Naive B cell (primary cell): ENCODE results near the gene OTOGL. TPM values are rescaled to one million over a fixed set of nuclear protein-coding genes. Genes with fewer than 3 reads are reported as not detected.

ENCODE experiments used
- ATAC-seq, 2 donors: fragments of 150-1000 bp; cut with Tn5 transposase; 2 replicates each; pipeline ENCODE4 v1.10.0; 2021; ENCODE audit warnings: low read depth in 2 of 2, mild to moderate bottlenecking in 2 of 2, moderate library complexity in 2 of 2
- DNase-seq: peaks from one replicate; pipeline ENCODE4 v3.0.0; 2022
- H3K27ac Mint-ChIP-seq, 6 donors: one replicate each; pipeline ENCODE4 v1.8.0; 2020 to 2022; ENCODE audit warnings: mild to moderate bottlenecking in 6 of 6, mixed read lengths in 6 of 6, moderate library complexity in 5 of 6, inconsistent platforms in 2 of 6
- H3K27me3 Mint-ChIP-seq, 3 donors: one replicate each; pipeline ENCODE4 v1.8.0; 2021 to 2022; ENCODE audit warnings: mixed read lengths in 3 of 3, mild to moderate bottlenecking in 1 of 3
- H3K36me3 Mint-ChIP-seq, 2 donors: one replicate each; pipeline ENCODE4 v1.8.0; 2020 to 2022; ENCODE audit warnings: mixed read lengths in 2 of 2, inconsistent platforms in 1 of 2, mild to moderate bottlenecking in 1 of 2
- H3K4me1 Mint-ChIP-seq, 3 donors: one replicate each; pipeline ENCODE4 v1.8.0; 2020 to 2022; ENCODE audit warnings: mixed read lengths in 3 of 3, inconsistent platforms in 1 of 3, mild to moderate bottlenecking in 1 of 3, moderate library complexity in 1 of 3
- H3K4me3 Mint-ChIP-seq, 8 donors: one replicate each; pipeline ENCODE4 v1.8.0; 2020 to 2022; ENCODE audit warnings: mild to moderate bottlenecking in 8 of 8, mixed read lengths in 8 of 8, moderate library complexity in 8 of 8, inconsistent platforms in 2 of 8
- H3K9me3 Mint-ChIP-seq, 7 donors: one replicate each; pipeline ENCODE4 v1.8.0; 2020 to 2022; ENCODE audit warnings: mixed read lengths in 7 of 7, mild to moderate bottlenecking in 5 of 7, inconsistent platforms in 2 of 7, moderate library complexity in 1 of 7
- polyA plus RNA-seq, 6 donors: library from polyadenylated mRNA; unstranded; fragments of 300-500 nt; fragmentation: Illumina TruSeq; gene quantifications; one replicate each; pipeline ENCODE4 v1.2.3, GENCODE V29; 2021; ENCODE audit warnings: low read depth in 6 of 6

Gene OTOGL, protein sequence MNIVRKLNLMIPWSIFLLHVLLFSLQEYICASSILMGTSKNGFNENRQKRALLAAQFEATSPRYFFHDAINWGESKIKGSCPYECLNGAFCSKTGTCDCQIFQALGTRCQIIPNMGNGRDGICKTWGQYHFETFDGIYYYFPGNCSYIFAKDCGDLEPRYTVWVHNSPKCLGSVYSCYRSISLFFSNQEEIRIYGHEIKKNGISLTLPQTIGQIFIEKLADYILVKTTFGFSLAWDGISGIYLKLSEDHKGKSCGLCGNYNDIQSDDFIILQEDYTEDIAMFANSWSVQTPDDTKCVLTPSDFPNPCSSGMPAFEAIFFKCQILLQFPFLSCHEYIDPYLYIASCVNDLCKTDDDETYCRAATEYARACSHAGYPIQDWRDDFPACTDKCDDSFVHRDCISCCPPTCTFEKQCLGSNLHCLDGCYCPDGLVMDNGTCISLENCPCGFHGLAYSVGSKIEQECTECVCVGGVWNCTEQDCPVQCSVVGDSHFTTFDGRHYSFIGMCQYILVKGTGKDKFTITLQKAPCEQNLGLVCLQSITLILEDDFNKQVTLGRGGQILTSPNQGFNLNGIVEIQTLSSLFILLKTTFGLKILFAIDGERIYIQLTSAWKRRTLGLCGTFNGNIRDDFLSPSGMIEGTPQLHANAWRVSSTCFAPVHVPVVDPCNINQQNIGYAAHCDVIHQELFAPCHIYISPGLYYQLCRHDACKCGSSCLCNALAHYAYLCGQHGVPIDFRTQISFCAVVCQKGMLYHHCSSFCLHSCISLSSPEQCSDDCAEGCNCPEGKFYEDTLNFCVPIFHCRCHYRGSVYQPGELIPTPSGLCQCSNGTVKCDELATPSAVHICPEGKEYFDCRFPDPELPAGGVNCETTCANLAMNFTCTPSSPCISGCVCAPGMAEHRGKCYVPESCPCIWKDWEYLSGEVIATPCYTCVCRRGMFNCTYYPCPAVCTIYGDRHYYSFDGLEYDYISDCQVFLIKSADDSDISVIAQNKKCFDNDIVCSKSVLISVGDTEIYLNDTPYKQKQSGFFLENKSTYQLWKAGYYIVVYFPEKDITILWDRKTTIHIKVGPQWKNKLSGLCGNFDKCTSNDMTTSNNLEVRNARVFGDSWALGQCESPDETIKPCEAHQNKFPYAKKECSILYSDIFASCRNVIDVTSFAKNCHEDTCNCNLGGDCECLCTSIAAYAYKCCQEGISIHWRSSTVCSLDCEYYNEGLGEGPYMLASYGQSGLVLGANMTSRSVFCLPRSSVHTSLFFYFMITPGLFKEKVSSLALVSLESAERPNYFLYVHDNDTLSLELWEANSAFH (N-terminal part only)
- not detected for polyA plus RNA-seq

DNA sequence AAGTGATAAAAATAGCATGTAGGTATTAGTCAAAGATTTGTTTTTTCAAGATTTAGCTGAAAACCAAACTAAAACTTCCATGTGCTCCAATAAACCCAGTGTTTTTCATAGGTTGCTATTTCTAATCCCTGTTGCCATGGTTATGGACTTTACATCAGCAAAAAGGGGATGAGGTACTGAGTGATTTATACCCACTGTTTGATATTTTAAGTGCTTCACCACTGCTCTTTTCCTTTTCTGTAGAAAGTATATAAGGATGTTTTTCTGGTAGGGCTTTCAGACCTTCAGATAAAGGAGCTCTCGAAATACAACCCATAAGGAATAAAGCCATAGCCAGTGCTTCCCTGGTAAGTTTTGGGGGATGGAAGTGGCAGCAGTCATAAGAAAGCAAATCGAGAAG, at the start of gene OTOGL:
TSS of gene OTOGL (plus strand) at position 279 of the 400 bp plus-strand sequence. CDS start 109,895 bp downstream, outside the sequence.
- Mint-ChIP-seq H3K27ac (no peak within 1 kb of the TSS), H3K36me3 (no peaks in the 10 kb centered on the region), H3K27me3 (peaks cover 0 to 14% (median 4%) of the 10 kb centered on the region in 3 donors), H3K9me3 (peaks cover 0 to 4% (median 0%) of the 10 kb centered on the region in 7 donors), H3K4me1 (no peaks in the 10 kb centered on the region), H3K4me3 (no peak within 1 kb of the TSS)
- no peak for DNase-seq
- ATAC-seq: no peak

GRCh38 chr12:80050236-80050635, 49.1 kb upstream of the OTOGL start:
- Mint-ChIP-seq H3K9me3 (peaks cover 0 to 4% (median 0%) of the 10 kb centered on the region in 7 donors), H3K36me3 (no peaks in the 10 kb centered on the region), H3K27ac (no peak overlapping the region), H3K4me1 (no peaks in the 10 kb centered on the region), H3K4me3 (no peak overlapping the region), H3K27me3 (peaks cover 0 to 19% (median 14%) of the 10 kb centered on the region in 3 donors)
- ATAC-seq (no peak), DNase-seq (no peak)

GRCh38 chr12:80053051-80053790, 46.1 kb upstream of the OTOGL start:
- H3K27me3 Mint-ChIP-seq: peaks cover 0 to 15% (median 12%) of the 10 kb centered on the region in 3 donors
- no peak for DNase-seq
- no peak overlapping the region for H3K27ac Mint-ChIP-seq
- H3K4me1 Mint-ChIP-seq: no peaks in the 10 kb centered on the region
- no peak for ATAC-seq
- peaks cover 0 to 4% (median 0%) of the 10 kb centered on the region in 7 donors for H3K9me3 Mint-ChIP-seq
- no peak overlapping the region for H3K4me3 Mint-ChIP-seq
- H3K36me3 Mint-ChIP-seq: no peaks in the 10 kb centered on the region

- H3K27me3 Mint-ChIP-seq: peaks cover 0 to 5% (median 3%) of the 10 kb centered on the region in 3 donors
- H3K4me3 Mint-ChIP-seq: no peak overlapping the region
- no peaks in the 10 kb centered on the region for H3K4me1 Mint-ChIP-seq
- H3K9me3 Mint-ChIP-seq: no peaks in the 10 kb centered on the region
- H3K36me3 Mint-ChIP-seq: no peaks in the 10 kb centered on the region
- DNase-seq: no peak
- ATAC-seq: no peak
- H3K27ac Mint-ChIP-seq: no peak overlapping the region
Observed at GRCh38 chr12:80056232-80056631, 43.1 kb upstream of the OTOGL start.

DNA sequence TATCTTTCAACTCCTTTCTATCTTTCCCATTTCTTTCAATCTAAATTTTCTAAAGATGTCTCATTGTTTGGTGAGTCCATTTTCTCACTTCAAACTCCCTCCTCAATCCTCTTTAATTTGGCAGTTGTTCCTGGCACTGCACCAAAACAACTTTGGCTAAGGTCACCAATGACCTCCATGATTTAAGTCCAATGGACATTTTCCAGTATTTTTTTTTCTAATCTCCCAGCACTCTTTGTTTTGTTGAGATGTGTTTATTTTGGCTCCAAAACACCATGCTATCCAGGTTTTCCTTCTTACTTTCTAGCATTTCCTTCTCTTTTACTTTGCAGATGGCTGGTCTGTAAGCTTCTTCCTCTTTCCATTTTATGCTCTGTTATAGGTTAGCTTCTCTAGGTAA, 42.5 kb upstream of the OTOGL start:
- no peaks in the 10 kb centered on the region for H3K36me3 Mint-ChIP-seq
- H3K4me1 Mint-ChIP-seq: no peaks in the 10 kb centered on the region
- DNase-seq (no peak), ATAC-seq (no peak)
- no peak overlapping the region for H3K4me3 Mint-ChIP-seq
- peaks cover 0 to 5% (median 3%) of the 10 kb centered on the region in 3 donors for H3K27me3 Mint-ChIP-seq
- H3K27ac Mint-ChIP-seq: no peak overlapping the region
- H3K9me3 Mint-ChIP-seq: no peaks in the 10 kb centered on the region

DNA sequence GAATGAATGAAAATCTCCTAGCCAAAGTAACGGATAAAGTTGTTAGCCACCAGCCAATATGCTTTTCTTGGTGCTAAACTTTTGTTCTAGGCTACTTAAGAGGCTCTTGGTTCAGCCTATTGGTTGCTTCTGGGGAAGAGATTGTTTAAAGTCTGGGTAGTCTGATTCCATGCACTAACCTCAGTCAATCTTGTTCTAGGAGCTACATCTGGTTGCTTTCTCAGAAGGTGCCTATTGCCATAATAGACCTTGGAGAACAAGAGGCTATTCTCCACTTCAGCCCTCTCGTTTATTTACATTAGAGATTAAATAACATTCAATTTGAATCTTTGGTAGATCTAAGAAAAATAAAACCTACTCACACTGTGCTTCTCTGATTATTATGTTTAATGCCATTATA, 40.8 kb upstream of the OTOGL start:
- no peak overlapping the region for H3K4me3 Mint-ChIP-seq

DNA sequence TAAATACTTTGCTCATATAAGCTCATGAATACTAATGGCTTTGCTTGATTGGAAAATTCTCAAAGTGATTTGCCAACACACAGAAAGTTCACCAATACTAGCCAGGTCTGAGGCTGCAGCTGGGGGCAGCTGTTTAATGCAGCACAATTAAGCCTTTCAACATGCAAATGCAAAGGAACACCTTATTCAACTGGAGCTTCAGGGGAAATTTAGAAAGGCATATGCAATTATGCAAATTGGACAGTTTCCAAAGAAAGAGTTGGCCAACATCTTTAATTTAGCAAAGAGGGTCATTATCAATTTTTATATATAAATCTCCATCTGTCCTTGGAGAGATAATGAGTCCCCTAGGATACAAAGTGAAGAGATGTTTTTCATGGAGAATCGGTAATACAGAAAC, 40.2 kb upstream of the OTOGL start:
- peaks cover 0 to 13% (median 4%) of the 10 kb centered on the region in 3 donors for H3K27me3 Mint-ChIP-seq
- H3K36me3 Mint-ChIP-seq: no peaks in the 10 kb centered on the region
- H3K27ac Mint-ChIP-seq: no peak overlapping the region
- ATAC-seq: no peak
- no peaks in the 10 kb centered on the region for H3K4me1 Mint-ChIP-seq
- no peak for DNase-seq
- H3K9me3 Mint-ChIP-seq: no peaks in the 10 kb centered on the region
- H3K4me3 Mint-ChIP-seq: no peak overlapping the region

More for the DNA sequence above, 40.8 kb upstream of the OTOGL start:
- ATAC-seq (no peak), DNase-seq (no peak)
- H3K27ac Mint-ChIP-seq: no peak overlapping the region
- no peaks in the 10 kb centered on the region for H3K9me3 Mint-ChIP-seq
- H3K4me1 Mint-ChIP-seq: no peaks in the 10 kb centered on the region
- H3K36me3 Mint-ChIP-seq: no peaks in the 10 kb centered on the region
- peaks cover 0 to 13% (median 4%) of the 10 kb centered on the region in 3 donors for H3K27me3 Mint-ChIP-seq

- ATAC-seq (no peak), DNase-seq (no peak)
- Mint-ChIP-seq H3K27me3 (peaks cover 0 to 13% (median 4%) of the 10 kb centered on the region in 3 donors), H3K27ac (no peak overlapping the region), H3K4me3 (no peak overlapping the region), H3K4me1 (no peaks in the 10 kb centered on the region), H3K9me3 (no peaks in the 10 kb centered on the region), H3K36me3 (no peaks in the 10 kb centered on the region)
Observed at GRCh38 chr12:80059875-80060274, 39.5 kb upstream of the OTOGL start.

- H3K27me3 Mint-ChIP-seq: peaks cover 4 to 13% (median 6%) of the 10 kb centered on the region in 3 donors
- DNase-seq (no peak), ATAC-seq (no peak)
- H3K36me3 Mint-ChIP-seq: no peaks in the 10 kb centered on the region
- peak overlapping the region in 1 of 6 donors; percentile 5 for H3K27ac Mint-ChIP-seq
- H3K4me3 Mint-ChIP-seq: no peak overlapping the region
- H3K4me1 Mint-ChIP-seq: no peaks in the 10 kb centered on the region
- no peaks in the 10 kb centered on the region for H3K9me3 Mint-ChIP-seq
Observed at GRCh38 chr12:80064269-80064668, 35.1 kb upstream of the OTOGL start.

DNA sequence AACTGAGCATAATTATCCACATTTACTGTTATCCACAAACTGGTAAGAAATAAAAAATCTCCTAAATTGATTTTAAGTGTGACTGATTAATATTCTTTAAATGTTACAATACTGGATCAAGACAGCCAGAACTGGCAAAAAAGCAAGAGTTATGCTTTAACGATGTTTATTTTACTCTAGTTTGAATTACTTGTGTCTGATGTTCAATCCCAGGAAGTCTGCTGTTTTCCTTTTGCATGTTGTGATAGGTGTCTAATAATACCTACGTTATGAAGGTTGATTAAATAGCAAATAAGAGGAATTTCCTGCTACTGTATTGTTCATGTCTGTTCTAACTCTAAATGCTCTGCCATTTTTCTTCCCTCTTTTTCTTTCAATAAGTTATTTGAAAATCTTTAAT, 34.4 kb upstream of the OTOGL start:
- H3K27ac Mint-ChIP-seq: no peak overlapping the region
- no peaks in the 10 kb centered on the region for H3K9me3 Mint-ChIP-seq
- H3K27me3 Mint-ChIP-seq: peaks cover 4 to 13% (median 6%) of the 10 kb centered on the region in 3 donors
- DNase-seq (no peak), ATAC-seq (no peak)
- no peaks in the 10 kb centered on the region for H3K36me3 Mint-ChIP-seq
- no peak overlapping the region for H3K4me3 Mint-ChIP-seq
- H3K4me1 Mint-ChIP-seq: no peaks in the 10 kb centered on the region

GRCh38 chr12:80068173-80068572, 31.2 kb upstream of the OTOGL start:
- H3K9me3 Mint-ChIP-seq: peaks cover 0 to 10% (median 2%) of the 10 kb centered on the region in 7 donors
- no peak overlapping the region for H3K4me3 Mint-ChIP-seq
- H3K27ac Mint-ChIP-seq: no peak overlapping the region
- H3K4me1 Mint-ChIP-seq: no peaks in the 10 kb centered on the region
- no peaks in the 10 kb centered on the region for H3K36me3 Mint-ChIP-seq
- ATAC-seq (no peak), DNase-seq (no peak)
- peaks cover 0 to 6% (median 0%) of the 10 kb centered on the region in 3 donors for H3K27me3 Mint-ChIP-seq

DNA sequence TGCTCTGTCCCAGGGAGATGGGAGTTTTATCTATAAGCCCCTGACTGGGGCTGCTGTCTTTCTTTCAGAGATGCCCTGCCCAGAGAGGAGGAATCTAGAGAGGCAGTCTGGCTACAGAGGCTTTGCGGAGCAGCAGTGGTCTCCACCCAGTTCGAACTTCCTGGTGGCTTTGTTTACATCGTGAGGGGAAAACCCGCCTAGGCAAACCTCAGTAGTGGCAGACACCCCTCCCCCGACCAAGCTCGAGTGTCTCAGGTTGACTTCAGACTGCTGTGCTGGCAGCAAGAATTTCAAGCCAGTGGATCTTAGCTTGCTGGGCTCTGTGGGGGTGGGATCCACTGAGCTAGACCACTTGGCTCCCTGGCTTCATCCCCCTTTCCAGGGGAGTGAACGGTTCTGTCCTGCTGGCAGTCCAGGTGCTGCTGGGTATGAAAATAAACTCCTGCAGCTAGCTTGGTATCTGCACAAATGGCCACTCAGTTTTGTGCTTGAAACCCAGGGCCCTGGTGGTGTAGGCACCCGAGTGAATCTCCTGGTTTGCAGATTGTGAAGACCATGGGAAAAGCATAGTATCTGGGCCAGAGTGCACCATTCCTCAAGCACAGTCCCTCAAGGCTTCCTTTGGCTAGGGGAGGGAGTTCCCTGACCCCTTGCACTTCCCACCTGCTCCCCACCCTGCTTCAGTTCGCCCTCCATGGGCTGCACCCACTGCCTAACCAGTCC, 15.3 kb upstream of the OTOGL start:
- ATAC-seq: peak; percentile 81 to 86
- H3K4me1 Mint-ChIP-seq: peaks cover 12 to 24% (median 17%) of the 10 kb centered on the region in 3 donors
- peak overlapping the region in 7 of 8 donors; percentile 37 to 80 (median 57) for H3K4me3 Mint-ChIP-seq
- peaks cover 5 to 52% of the 10 kb centered on the region in 2 donors for H3K36me3 Mint-ChIP-seq
- peak; percentile 23 for DNase-seq
- peaks cover 11 to 41% (median 31%) of the 10 kb centered on the region in 7 donors for H3K9me3 Mint-ChIP-seq
- peak overlapping the region in 3 of 6 donors; percentile 6 to 49 (median 24) for H3K27ac Mint-ChIP-seq
- H3K27me3 Mint-ChIP-seq: peaks cover 4 to 10% (median 9%) of the 10 kb centered on the region in 3 donors
